ENCODE measurements around the gene SNN.

The SNN gene

GRCh38 chr16:11667824-11668622 is at the start of gene SNN:
Gene SNN (plus strand): TSS chr16:11668455. CDS start chr16:11676060, 7,605 bp downstream.
- DNase-seq (ENCODE audit: low read depth), result peak; percentile 83
- TF ChIP-seq, protein P1, sequence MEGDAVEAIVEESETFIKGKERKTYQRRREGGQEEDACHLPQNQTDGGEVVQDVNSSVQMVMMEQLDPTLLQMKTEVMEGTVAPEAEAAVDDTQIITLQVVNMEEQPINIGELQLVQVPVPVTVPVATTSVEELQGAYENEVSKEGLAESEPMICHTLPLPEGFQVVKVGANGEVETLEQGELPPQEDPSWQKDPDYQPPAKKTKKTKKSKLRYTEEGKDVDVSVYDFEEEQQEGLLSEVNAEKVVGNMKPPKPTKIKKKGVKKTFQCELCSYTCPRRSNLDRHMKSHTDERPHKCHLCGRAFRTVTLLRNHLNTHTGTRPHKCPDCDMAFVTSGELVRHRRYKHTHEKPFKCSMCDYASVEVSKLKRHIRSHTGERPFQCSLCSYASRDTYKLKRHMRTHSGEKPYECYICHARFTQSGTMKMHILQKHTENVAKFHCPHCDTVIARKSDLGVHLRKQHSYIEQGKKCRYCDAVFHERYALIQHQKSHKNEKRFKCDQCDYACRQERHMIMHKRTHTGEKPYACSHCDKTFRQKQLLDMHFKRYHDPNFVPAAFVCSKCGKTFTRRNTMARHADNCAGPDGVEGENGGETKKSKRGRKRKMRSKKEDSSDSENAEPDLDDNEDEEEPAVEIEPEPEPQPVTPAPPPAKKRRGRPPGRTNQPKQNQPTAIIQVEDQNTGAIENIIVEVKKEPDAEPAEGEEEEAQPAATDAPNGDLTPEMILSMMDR (conservative IDR thresholded peaks at IDR 0.05; ENCODE audit: low read depth, low read length), result no peak
- H3K4me3 ChIP-seq (ENCODE audit: low read depth, low read length), result peak within 1 kb of the TSS; percentile 73

- no peak overlapping the region for H3K4me3 ChIP-seq (ENCODE audit: low read depth, low read length)
- no peak for DNase-seq (ENCODE audit: low read depth)
- TF ChIP-seq, protein P1 (conservative IDR thresholded peaks at IDR 0.05; ENCODE audit: low read depth, low read length), result no peak
Measured at GRCh38 chr16:11619327-11619851, 48.9 kb upstream of the SNN start.

DNA sequence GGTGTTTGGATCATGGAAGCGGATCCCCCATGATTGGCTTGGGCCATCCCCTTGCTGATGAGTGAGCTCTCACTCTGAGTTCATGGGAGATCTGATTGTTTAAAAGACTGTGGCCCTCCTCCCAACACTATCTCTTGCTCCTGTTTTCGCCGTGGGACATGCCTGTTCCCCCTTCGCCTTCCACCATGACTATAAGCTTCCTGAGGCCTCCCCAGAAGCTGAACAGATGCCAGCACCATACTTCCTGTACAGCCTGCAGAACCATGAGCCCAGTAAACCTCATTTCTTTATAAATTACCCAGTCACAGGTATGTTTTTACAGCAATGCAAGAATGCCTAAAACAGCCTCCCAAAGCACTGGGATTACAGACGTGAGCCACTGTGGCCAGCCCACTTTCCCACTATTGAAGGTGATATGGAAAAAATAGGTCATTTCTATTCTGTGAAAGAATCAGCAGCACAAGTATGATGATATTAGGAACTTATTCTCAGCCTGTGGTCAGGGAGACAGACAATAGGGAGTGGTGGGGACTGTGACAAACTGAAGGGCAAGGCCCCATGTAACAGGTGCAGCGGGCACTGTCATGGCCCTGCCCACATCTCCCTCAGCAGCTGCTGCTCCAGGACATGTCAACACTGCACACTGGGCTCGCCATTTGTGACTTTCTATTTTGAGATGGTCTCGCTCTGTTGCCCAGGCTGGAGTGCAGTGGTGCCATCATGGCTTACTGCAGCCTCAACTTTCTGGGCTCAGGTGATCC is 47.8 kb upstream of the SNN start:
- no peak overlapping the region for H3K4me3 ChIP-seq (ENCODE audit: low read depth, low read length)
- TF ChIP-seq, protein P1 (conservative IDR thresholded peaks at IDR 0.05; ENCODE audit: low read depth, low read length), result no peak
- DNase-seq (ENCODE audit: low read depth), result no peak

DNA sequence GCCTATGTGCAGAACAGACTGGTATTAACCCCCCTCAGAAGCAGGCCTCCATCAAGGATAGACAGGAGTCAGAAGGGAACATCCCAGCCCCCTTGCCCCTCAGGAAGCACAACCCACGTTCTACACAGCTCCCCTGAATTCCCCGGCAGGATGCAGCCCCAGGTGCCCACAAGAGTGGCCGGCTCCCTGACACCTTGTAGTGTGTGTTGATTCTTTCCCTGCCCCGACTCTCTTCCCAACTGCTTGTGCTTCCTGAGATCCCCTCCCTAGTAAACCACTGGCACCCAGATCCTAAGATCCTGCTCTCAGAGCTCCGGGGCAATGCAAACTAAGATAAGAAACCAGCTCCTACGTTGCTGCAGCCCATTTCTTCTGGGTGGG is 46.7 kb upstream of the SNN start:
- no peak for DNase-seq (ENCODE audit: low read depth)
- H3K4me3 ChIP-seq (ENCODE audit: low read depth, low read length), result no peak overlapping the region
- TF ChIP-seq, protein P1 (conservative IDR thresholded peaks at IDR 0.05; ENCODE audit: low read depth, low read length), result no peak

DNA sequence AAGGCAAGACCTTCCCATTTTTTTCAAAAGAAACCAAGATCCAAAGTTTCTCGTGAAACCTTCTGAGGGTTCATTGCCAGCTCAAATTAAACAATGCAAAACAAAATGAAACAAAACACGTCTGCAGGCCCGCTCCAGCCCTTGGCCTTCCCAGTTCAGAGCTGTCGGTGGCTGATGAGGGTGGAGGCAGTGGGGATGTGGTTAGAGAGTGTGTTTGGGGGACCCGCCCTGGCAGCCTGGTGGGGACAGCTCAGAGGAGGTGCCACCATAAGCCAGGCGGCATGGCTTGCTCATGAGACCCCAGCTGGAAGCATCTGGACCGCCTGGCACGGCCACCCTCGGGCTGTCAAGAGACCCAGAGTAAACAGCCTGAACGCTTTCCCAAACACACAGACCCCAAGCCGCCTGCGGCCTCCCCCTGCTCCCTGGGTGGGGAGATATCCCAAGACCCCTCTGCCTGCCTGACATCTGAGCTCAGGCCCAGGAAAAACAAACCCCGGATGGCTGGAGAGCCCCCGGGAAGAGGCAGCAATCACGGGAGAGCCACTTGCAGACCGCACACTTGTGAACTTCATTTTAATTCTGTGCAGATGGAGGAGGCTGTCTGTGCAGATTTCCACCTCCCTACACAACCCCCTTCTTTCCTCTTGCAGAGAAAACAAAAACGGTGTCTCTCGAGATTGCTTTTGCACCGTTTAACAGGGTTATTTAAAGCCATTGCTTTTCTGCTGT is 46.2 kb upstream of the SNN start:
- H3K4me3 ChIP-seq (ENCODE audit: low read depth, low read length), result no peak overlapping the region
- DNase-seq (ENCODE audit: low read depth), result no peak
- TF ChIP-seq, protein P1 (conservative IDR thresholded peaks at IDR 0.05; ENCODE audit: low read depth, low read length), result no peak

GRCh38 chr16:11624205-11624604 is 44.0 kb upstream of the SNN start:
- H3K4me3 ChIP-seq (ENCODE audit: low read depth, low read length), result no peak overlapping the region
- TF ChIP-seq, protein P1 (conservative IDR thresholded peaks at IDR 0.05; ENCODE audit: low read depth, low read length), result no peak
- no peak for DNase-seq (ENCODE audit: low read depth)

Data from choroid plexus epithelial cell (primary cell).